Lower leg skin (tissue), 4 donors: Measurements from ENCODE around the gene ZIC4. TPM values are rescaled to one million over a fixed set of nuclear protein-coding genes. Genes with fewer than 3 reads are reported as not detected.

Experiments
- DNase-seq, 2 donors: peaks; one replicate each; pipeline ENCODE4 v3.0.0-alpha.2; 2019; ENCODE audit warnings: low spot score in 2 of 2
- H3K4me3 ChIP-seq: fragments of 200-600 bp; sonication (generic); 2 replicates; pipeline ENCODE4 v1.5.1; 2017; ENCODE audit warnings: mild to moderate bottlenecking, low read depth; ENCODE audit not compliant: poor library complexity, severe bottlenecking
- CTCF ChIP-seq, 3 donors: fragments of 450-650 bp; IDR thresholded peaks; one replicate each; pipeline ENCODE4 v1.5.1; 2016; ENCODE audit warnings: antibody characterized with exemption in 3 of 3, mild to moderate bottlenecking in 3 of 3, moderate library complexity in 2 of 3
- POLR2A ChIP-seq, 2 donors: fragments of 450-650 bp; IDR thresholded peaks; one replicate each; pipeline ENCODE4 v1.6.1; 2016 to 2017; ENCODE audit warnings: antibody characterized with exemption in 2 of 2, mild to moderate bottlenecking in 1 of 2, moderate library complexity in 1 of 2
- WGBS, 2 donors: methylation state at CpG; one replicate each; pipeline ENCODE4 v1.1.5; 2018; 5-methylcytosine and 5-hydroxymethylcytosine counted together
- intact Hi-C: fragments of 100-400 bp; cut with DNase I; formaldehyde crosslinking; loops from one replicate; pipeline ENCODE4 v1.15.0; 2023; ENCODE audit warnings: low total_unique reads
- total RNA-seq, 4 donors: library from RNA; depleted of rRNA; stranded (reverse); fragments of >200 nt; gene quantifications; one replicate each; pipeline ENCODE4 v1.1.0, GENCODE V29; 2016

Gene ZIC4
- total RNA-seq, 4 donors from 2014 or later = 0.10 TPM; not detected in 2

- 37 to 50% methylated on average over 5 of the region's 5 CpGs for WGBS, 2 donors
- intact Hi-C loops = no loop called here
- TF ChIP-seq POLR2A (IDR thresholded peaks at IDR 0.05) = no peak
- TF ChIP-seq CTCF (IDR thresholded peaks at IDR 0.05) = no peak
- no peak for DNase-seq
- no peak overlapping the region for H3K4me3 ChIP-seq
Measured at GRCh38 chr3:147402159-147402558, 4.2 kb downstream of the ZIC4 start.

DNA sequence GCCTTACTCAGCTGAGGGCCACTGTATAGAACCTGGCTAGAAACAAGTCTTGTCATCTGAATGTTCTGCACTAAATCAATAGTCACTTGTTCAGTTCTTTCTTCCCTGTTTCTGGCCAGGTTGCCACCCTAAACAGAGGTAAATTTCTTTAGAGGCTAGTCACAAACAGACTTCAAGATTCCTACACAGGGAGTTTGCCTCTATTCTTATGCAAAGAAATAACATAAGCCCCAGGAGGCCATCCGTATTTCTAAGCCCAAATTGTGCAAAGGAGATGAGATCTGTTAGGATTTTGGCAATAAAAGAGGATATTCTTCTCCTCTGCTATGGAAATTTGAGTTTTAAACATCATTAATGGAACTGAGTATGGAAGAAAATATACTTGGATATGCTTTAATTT lies 4.9 kb downstream of the ZIC4 start:
- 42 to 47% methylated on average over 1 of the region's 1 CpG for WGBS, 2 donors
- no peak for TF ChIP-seq CTCF (IDR thresholded peaks at IDR 0.05)
- TF ChIP-seq POLR2A (IDR thresholded peaks at IDR 0.05) = no peak
- intact Hi-C loops = no loop called here
- no peak for DNase-seq
- H3K4me3 ChIP-seq = no peak overlapping the region

- intact Hi-C loops = no loop called here
- no peak for DNase-seq
- no peak for TF ChIP-seq POLR2A (IDR thresholded peaks at IDR 0.05)
- no peak for TF ChIP-seq CTCF (IDR thresholded peaks at IDR 0.05)
- 25 to 47% methylated on average over 1 of the region's 1 CpG for WGBS, 2 donors
- H3K4me3 ChIP-seq = no peak overlapping the region
Measured at GRCh38 chr3:147400999-147401398, 5.3 kb downstream of the ZIC4 start.

GRCh38 chr3:147400111-147400510 lies 6.2 kb downstream of the ZIC4 start:
- TF ChIP-seq POLR2A (IDR thresholded peaks at IDR 0.05) (no peak), CTCF (IDR thresholded peaks at IDR 0.05) (no peak)
- no peak for DNase-seq
- intact Hi-C loops = no loop called here
- no peak overlapping the region for H3K4me3 ChIP-seq

- intact Hi-C loops = no loop called here
- TF ChIP-seq CTCF (IDR thresholded peaks at IDR 0.05) (no peak), POLR2A (IDR thresholded peaks at IDR 0.05) (no peak)
- DNase-seq = no peak
- no peak overlapping the region for H3K4me3 ChIP-seq
- 57 to 61% methylated on average over 2 of the region's 2 CpGs for WGBS, 2 donors
Measured at GRCh38 chr3:147398813-147399534, 7.4 kb downstream of the ZIC4 start.
